HCT116 (cell line): Measurements from ENCODE around the gene LAD1.

ENCODE experiments used
- CEBPB ChIP-seq: IDR thresholded peaks from 2 replicates; pipeline ENCODE4 v1.6.1; 2012; ENCODE audit warnings: low read depth
- CTCF ChIP-seq, 3 experiments: fragments of 200-600 bp in 1 of 3; sonication (generic) in 1 of 3; IDR thresholded peaks in 2 of 3; conservative IDR thresholded peaks in 1 of 3; 2 replicates each; pipeline ENCODE4 v1.5.1; 2012 to 2017; ENCODE audit warnings: low read depth in 2 of 3, low read length in 2 of 3, antibody characterized with exemption in 1 of 3, borderline replicate concordance in 1 of 3, control low read depth in 1 of 3, mild to moderate bottlenecking in 1 of 3, mixed read lengths in 1 of 3, mixed run types in 1 of 3, moderate library complexity in 1 of 3; ENCODE audit not compliant: insufficient read depth in 1 of 3
- EZH2 ChIP-seq: fragments of 200-600 bp; sonication (generic); IDR thresholded peaks from 2 replicates; pipeline ENCODE4 v1.6.1; 2017; ENCODE audit warnings: antibody characterized with exemption, mixed run types
- EZH2phosphoT487 ChIP-seq: fragments of 200-600 bp; IDR thresholded peaks from 2 replicates; pipeline ENCODE4 v1.6.1; 2018; ENCODE audit warnings: antibody characterized with exemption, borderline replicate concordance
- POLR2A ChIP-seq: IDR thresholded peaks from 2 replicates; pipeline ENCODE4 v1.7.0; 2011; ENCODE audit warnings: borderline replicate concordance; ENCODE audit not compliant: insufficient read depth, insufficient read length; ENCODE audit errors: extremely low read depth
- POLR2AphosphoS5 ChIP-seq: IDR thresholded peaks from 2 replicates; pipeline ENCODE4 v1.6.1; 2011; ENCODE audit warnings: mild to moderate bottlenecking, low read depth, low read length, moderate library complexity
- SP1 ChIP-seq: IDR thresholded peaks from 2 replicates; pipeline ENCODE4 v1.6.1; 2012; ENCODE audit warnings: low read depth
- YY1 ChIP-seq: IDR thresholded peaks from 2 replicates; pipeline ENCODE4 v1.6.1; 2011; ENCODE audit warnings: low read length, low read depth, moderate library complexity, mild to moderate bottlenecking; ENCODE audit not compliant: insufficient replicate concordance; ENCODE audit errors: extremely low read depth
- ZBTB33 ChIP-seq: IDR thresholded peaks from 2 replicates; pipeline ENCODE4 v1.6.1; 2011; ENCODE audit warnings: mild to moderate bottlenecking, low read length, moderate library complexity; ENCODE audit not compliant: insufficient replicate concordance; ENCODE audit errors: extremely low read depth

GRCh38 chr1:201365251-201365650, 33.9 kb downstream of the LAD1 start:
- TF ChIP-seq POLR2AphosphoS5 = no peak
- no peak for TF ChIP-seq CTCF (IDR thresholded peaks at IDR 0.05 in 2 of 3, conservative IDR thresholded peaks at IDR 0.05 in 1 of 3; ENCODE audit: borderline replicate concordance in 1 of 3, insufficient read depth in 1 of 3, low read depth in 2 of 3, low read length in 2 of 3)
- TF ChIP-seq CEBPB = no peak
- TF ChIP-seq EZH2 = no peak
- no peak for TF ChIP-seq YY1
- TF ChIP-seq SP1 = no peak
- TF ChIP-seq EZH2phosphoT487 = no peak
- TF ChIP-seq ZBTB33 = no peak
- no peak for TF ChIP-seq POLR2A
